BJ (cell line): Measurements from ENCODE around the gene AHDC1. TPM values are rescaled to one million over a fixed set of nuclear protein-coding genes. Genes with fewer than 3 reads are reported as not detected.

ENCODE experiments used
- CTCF ChIA-PET: fragments of 350-600 bp; formaldehyde crosslinking; extraction: SDS; loops from one replicate; lab custom pipeline; 2021; ENCODE audit warnings: antibody characterized with exemption, inconsistent platforms; lab: Yijun Ruan, JAX
- POLR2A ChIA-PET: fragments of 300-600 bp; sonication (Branson Sonifier 250); formaldehyde crosslinking; extraction: SDS; loops from one replicate; lab custom pipeline; 2021; ENCODE audit warnings: antibody characterized with exemption; lab: Charles Lee
- DNase-seq: peaks from one replicate; pipeline ENCODE4 v3.0.0-alpha.2; 2011; ENCODE audit warnings: low read depth
- H3K27me3 ChIP-seq: 2 replicates; pipeline ENCODE4 v1.6.0; 2011; ENCODE audit warnings: low read length; ENCODE audit not compliant: control insufficient read depth, insufficient read depth
- H3K36me3 ChIP-seq: 2 replicates; pipeline ENCODE4 v1.5.1; 2011; ENCODE audit warnings: low read length; ENCODE audit not compliant: control insufficient read depth, insufficient read depth
- H3K4me3 ChIP-seq: 2 replicates; pipeline ENCODE4 v1.5.1; 2011; ENCODE audit warnings: low read depth, mild to moderate bottlenecking, control low read depth, low read length
- polyA plus RNA-seq: library from polyadenylated mRNA; depleted of rRNA; stranded (reverse); fragments of >200 nt; gene quantifications from 2 replicates; pipeline ENCODE4 v1.2.3, GENCODE V29; 2011; rRNA removed
- small RNA-seq: library from RNA; depleted of rRNA; stranded (forward); fragments of <200 nt; gene quantifications from one replicate; pipeline ENCODE3, GENCODE V24; 2012; ENCODE audit warnings: low replicate concordance, low read depth; ENCODE audit not compliant: insufficient read length
- TF ChIP-seq, protein P1 (sequence below): IDR thresholded peaks from 2 replicates; pipeline ENCODE4 v1.5.1; 2011; ENCODE audit warnings: low read depth, mild to moderate bottlenecking, control low read depth, inconsistent platforms, low read length, moderate library complexity; ENCODE audit not compliant: insufficient read depth

AHDC1 gene
- polyA plus RNA-seq, 1 experiment = 4.1 TPM

DNA sequence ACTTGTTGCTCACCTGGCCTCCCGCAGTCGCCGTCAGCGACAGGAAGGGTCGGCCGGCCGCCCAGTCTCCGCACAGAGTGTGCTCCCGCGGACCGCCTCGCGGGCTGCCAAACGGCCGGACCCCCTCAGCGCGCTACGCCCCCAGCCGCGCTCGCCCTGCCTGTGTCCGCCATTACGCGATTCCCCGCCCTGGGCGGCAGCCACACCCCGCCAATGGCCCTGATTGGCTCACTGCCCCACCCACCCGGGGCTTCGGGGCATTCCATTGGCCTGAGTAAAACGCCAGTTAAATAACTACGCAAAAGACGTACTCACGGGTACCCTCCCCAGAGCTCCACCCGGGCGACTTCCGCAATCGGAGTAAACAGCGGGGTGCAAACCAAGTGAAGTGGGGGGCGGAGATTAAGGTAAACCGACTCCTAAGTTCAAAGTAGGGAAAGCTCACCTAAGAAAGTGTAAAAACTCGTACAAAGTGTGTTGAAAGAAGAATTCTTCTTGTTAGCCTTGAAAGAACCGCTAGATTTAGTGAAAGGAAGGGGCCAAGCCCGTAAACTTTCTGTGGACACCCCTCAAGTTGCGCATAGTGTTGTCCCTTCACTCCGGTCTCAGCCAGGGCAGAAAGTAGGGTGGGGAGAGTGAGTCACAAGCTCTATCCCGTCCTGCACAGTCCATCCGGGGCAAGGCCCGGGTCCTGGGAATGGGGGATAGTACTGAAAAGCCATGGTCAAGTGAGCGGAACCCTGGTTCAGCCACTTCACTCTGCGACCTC, 113.8 kb downstream of the AHDC1 start, which contains the start of gene WASF2:
TSS of gene WASF2 (minus strand) at position 195 of the 769 bp plus-strand sequence. CDS start 61,277 bp downstream, outside the sequence.
- Histone ChIP-seq H3K36me3 (no peaks in the 10 kb centered on the region), H3K27me3 (no peaks in the 10 kb centered on the region), H3K4me3 (peak within 1 kb of the TSS; percentile 84)
- DNase-seq = peak; percentile 64
- ChIA-PET CTCF (interaction anchor here (0.7 to 2.5 kb wide), 8 partner anchors 14 to 173 kb away, joined by 3 to 9 read pairs (median 4); no protein-coding TSS in a partner anchor), POLR2A (interaction anchor here (0.7 kb wide), 2 partner anchors 125 to 1015 kb away, joined by 4 to 5 read pairs; no protein-coding TSS in a partner anchor)
- TF ChIP-seq, protein P1, sequence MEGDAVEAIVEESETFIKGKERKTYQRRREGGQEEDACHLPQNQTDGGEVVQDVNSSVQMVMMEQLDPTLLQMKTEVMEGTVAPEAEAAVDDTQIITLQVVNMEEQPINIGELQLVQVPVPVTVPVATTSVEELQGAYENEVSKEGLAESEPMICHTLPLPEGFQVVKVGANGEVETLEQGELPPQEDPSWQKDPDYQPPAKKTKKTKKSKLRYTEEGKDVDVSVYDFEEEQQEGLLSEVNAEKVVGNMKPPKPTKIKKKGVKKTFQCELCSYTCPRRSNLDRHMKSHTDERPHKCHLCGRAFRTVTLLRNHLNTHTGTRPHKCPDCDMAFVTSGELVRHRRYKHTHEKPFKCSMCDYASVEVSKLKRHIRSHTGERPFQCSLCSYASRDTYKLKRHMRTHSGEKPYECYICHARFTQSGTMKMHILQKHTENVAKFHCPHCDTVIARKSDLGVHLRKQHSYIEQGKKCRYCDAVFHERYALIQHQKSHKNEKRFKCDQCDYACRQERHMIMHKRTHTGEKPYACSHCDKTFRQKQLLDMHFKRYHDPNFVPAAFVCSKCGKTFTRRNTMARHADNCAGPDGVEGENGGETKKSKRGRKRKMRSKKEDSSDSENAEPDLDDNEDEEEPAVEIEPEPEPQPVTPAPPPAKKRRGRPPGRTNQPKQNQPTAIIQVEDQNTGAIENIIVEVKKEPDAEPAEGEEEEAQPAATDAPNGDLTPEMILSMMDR = no peak

DNA sequence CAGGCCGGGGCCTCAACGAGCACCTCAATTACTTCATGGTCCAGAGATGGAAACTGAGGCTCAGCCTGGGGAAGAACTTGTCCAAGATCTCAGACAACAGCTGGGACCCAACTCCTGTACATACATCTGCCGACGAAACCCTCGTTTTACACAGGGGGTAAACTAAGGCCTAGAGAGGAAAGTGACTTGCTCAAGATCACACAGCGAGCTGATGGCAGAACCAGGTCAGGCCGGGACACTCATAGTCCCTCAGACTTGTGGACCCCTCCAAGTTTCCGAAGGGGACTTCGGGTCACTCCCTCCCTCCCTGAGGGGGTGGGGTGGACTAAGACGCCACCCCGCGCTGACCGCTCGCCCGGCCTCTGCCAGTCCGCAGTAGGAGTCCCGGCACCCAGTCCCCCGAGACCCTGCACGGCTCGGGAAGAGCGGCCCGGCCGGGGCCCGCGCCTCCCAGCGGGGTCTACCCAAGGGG, 114.4 kb downstream of the AHDC1 start:
- no peak for DNase-seq
- TF ChIP-seq, protein P1 = no peak
- H3K36me3 ChIP-seq = no peaks in the 10 kb centered on the region
- ChIA-PET CTCF (interaction anchor here (0.8 to 2.5 kb wide), 6 partner anchors 14 to 117 kb away, joined by 3 to 9 read pairs (median 4); no protein-coding TSS in a partner anchor), POLR2A (interaction anchor here (0.7 kb wide), 2 partner anchors 124 to 1016 kb away, joined by 4 to 5 read pairs; no protein-coding TSS in a partner anchor)
- H3K27me3 ChIP-seq = no peaks in the 10 kb centered on the region
- H3K4me3 ChIP-seq = peak overlapping the region; percentile 84

DNA sequence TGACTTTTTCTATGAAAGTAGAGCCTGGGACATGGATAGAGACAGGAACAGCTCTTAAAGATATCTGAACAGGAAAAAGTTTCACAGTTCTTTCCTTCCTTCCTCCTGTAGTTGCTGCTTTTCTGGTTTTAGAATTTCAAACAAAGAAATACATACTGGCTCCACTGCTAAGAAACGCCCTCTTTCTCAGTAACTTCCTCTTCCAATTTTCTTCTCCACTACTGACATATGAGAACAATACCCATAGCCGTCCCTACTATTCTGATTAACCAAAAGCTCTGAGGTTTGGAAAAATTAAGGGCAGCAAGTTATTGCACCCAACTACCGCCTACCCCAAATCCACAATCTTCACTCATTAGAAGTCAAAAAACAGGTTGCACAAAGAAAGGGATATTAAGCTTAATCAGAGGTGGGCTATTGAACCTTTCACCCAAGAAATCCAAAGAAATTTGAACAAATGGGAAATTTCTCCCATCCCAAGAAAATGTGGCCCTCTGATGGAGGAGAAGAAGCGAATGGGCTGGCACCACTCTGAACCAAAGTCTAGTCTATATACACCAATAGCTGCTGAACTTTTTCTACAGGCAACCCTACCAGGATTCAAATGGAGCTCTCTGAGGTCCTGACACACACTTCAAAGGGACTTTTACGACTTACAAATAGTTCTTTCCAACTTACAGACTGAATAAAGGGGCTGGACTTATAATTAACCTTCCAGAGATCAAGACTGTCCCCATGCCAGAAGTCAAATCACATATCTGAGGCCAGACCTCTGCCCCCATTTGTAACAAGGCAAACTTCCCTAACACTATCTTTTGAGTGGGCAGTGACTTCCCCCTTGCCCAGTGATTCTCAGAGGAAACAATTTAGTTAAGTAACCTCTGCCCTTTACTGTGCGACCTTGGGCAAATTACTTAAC, 115.7 kb downstream of the AHDC1 start:
- DNase-seq = no peak
- CTCF ChIA-PET = interaction anchor here (1.0 to 1.2 kb wide), 2 partner anchors 69 to 72 kb away, joined by 3 to 4 read pairs; no protein-coding TSS in a partner anchor
- TF ChIP-seq, protein P1 = no peak
- Histone ChIP-seq H3K27me3 (no peaks in the 10 kb centered on the region), H3K36me3 (no peaks in the 10 kb centered on the region), H3K4me3 (peak overlapping the region; percentile 84)
- POLR2A ChIA-PET = no interaction called here

DNA sequence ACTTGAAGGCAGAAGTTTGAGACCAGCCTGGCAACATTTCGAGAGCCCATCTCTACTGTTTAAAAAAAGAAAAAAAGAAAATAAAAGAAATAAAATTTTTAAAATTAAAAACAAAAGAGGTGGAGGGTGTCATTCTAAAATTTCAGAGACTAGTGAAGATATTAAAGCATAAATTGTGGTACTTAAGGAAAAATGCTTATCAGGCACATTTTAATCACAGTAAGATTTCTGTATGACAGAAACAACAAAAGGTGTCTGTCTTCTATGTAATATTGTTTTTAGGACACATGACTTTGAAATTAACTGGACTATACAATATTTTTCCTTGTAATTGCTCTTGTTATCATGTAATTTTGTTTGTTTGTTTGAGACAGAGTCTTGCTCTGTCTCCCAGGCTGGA, 118.6 kb downstream of the AHDC1 start:
- CTCF ChIA-PET = no interaction called here

More for the DNA sequence above, 118.6 kb downstream of the AHDC1 start:
- DNase-seq = no peak
- Histone ChIP-seq H3K4me3 (no peak overlapping the region), H3K36me3 (no peaks in the 10 kb centered on the region), H3K27me3 (no peaks in the 10 kb centered on the region)
- POLR2A ChIA-PET = no interaction called here
- TF ChIP-seq, protein P1 = no peak

Small RNA genes within 50 kb of the gene (small RNA-seq; reads per million reads assigned to genes)
- not detected for gene AL031729.1

Other genes starting within 250 kb of the AHDC1 start
- gene MAP3K6, start 237.2 kb downstream of the AHDC1 start, polyA plus RNA-seq = 9.3 and 18.0 TPM in 2 replicates
- gene FCN3, start 229.3 kb downstream of the AHDC1 start, polyA plus RNA-seq = not detected in 2 replicates
- not detected in 2 replicates for gene CD164L2, start 220.8 kb downstream of the AHDC1 start, polyA plus RNA-seq
- gene GPR3, start 211.5 kb downstream of the AHDC1 start, polyA plus RNA-seq = 1.0 and 1.8 TPM in 2 replicates
- 49.0 and 56.5 TPM in 2 replicates for gene WASF2, start 114.0 kb downstream of the AHDC1 start, polyA plus RNA-seq
- gene FGR, start 31.0 kb upstream of the AHDC1 start, polyA plus RNA-seq = not detected in 2 replicates
- gene IFI6, start 68.0 kb upstream of the AHDC1 start, polyA plus RNA-seq = 68.0 and 75.7 TPM in 2 replicates
- gene FAM76A, start 121.8 kb upstream of the AHDC1 start, polyA plus RNA-seq = 3.9 and 5.7 TPM in 2 replicates
- gene STX12, start 169.1 kb upstream of the AHDC1 start, polyA plus RNA-seq = 31.2 and 36.4 TPM in 2 replicates
- 54.7 and 59.8 TPM in 2 replicates for gene PPP1R8, start 226.6 kb upstream of the AHDC1 start, polyA plus RNA-seq